ENCODE measurements around the gene FOXL1. TPM values are rescaled to one million over a fixed set of nuclear protein-coding genes. Genes with fewer than 3 reads are reported as not detected.

Gene FOXL1
- total RNA-seq, 1 experiment from 2014 or later: 0.11 TPM

DNA sequence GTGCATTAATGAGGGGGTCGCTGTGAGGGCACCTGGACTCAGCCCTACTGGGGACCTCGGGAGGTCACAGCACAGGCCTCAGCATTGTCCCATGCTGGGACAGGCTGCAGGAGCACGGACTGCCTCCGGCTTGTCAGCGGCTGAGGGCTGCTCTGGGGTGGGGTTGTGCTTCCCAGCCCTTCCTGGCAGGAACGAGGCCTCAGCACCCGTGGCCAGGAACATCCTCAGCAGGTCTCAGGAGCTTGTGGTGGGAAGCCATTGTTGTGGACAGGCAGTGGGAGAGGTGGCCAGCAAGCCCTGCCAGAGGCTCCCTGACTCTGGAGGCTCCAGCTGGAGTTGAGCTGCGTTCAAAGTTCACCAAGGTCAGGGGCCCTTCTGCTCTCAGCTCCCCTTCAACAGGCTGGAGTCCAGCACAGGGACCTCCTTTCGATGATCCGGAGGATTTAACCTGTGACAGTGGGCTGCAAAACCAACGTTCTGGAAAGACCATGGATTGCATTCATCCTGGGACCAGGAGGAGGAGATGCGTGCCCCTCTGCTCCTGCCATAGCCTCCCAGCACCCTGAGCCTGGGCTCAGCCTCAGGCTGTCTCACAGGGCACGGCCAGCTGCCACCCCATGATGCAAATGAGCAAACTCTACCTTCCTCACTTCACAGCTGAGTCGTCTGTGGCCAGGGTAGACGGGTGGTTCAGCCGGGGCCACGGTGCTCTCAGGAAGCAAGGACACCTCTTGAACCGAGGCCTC lies 32.6 kb downstream of the FOXL1 start:
- intact Hi-C loops (cut with micrococcal nuclease; ENCODE audit: unreplicated experiment): no loop called here
- Histone ChIP-seq H3K4me1 (peaks cover 4% of the 10 kb centered on the region), H3K9me3 (no peaks in the 10 kb centered on the region), H3K36me3 (ENCODE audit: control insufficient read depth, insufficient read depth, low read length) (no peaks in the 10 kb centered on the region), H3K4me3 (ENCODE audit: low read depth, low read length) (no peak overlapping the region), H3K27me3 (replicated peaks; ENCODE audit: control insufficient read depth, insufficient read depth, low read length) (no peaks in the 10 kb centered on the region)
- no TSS peak for BruUV-seq (replicated peaks)
- ChIA-PET POLR2A (no interaction called here), CTCF (no interaction called here)
- TF ChIP-seq, protein P1, sequence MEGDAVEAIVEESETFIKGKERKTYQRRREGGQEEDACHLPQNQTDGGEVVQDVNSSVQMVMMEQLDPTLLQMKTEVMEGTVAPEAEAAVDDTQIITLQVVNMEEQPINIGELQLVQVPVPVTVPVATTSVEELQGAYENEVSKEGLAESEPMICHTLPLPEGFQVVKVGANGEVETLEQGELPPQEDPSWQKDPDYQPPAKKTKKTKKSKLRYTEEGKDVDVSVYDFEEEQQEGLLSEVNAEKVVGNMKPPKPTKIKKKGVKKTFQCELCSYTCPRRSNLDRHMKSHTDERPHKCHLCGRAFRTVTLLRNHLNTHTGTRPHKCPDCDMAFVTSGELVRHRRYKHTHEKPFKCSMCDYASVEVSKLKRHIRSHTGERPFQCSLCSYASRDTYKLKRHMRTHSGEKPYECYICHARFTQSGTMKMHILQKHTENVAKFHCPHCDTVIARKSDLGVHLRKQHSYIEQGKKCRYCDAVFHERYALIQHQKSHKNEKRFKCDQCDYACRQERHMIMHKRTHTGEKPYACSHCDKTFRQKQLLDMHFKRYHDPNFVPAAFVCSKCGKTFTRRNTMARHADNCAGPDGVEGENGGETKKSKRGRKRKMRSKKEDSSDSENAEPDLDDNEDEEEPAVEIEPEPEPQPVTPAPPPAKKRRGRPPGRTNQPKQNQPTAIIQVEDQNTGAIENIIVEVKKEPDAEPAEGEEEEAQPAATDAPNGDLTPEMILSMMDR (IDR thresholded peaks at IDR 0.05; ENCODE audit: insufficient read depth in 1 of 2, low read depth in 1 of 2, low read length in 1 of 2, severe bottlenecking in 1 of 2, unreplicated experiment in 1 of 2): no peak
- Mint-ChIP-seq H3K27ac (ENCODE audit: unreplicated experiment) (no peak overlapping the region), H3K4me1 (ENCODE audit: low read depth, unreplicated experiment) (no peaks in the 10 kb centered on the region), H3K9me3 (ENCODE audit: unreplicated experiment) (peaks cover 10% of the 10 kb centered on the region), H3K27me3 (ENCODE audit: insufficient read depth, unreplicated experiment) (peaks cover 6% of the 10 kb centered on the region), H3K4me3 (ENCODE audit: unreplicated experiment) (no peak overlapping the region), H3K36me3 (ENCODE audit: insufficient read depth, unreplicated experiment) (no peaks in the 10 kb centered on the region)
- DNase-seq: no peak

DNA sequence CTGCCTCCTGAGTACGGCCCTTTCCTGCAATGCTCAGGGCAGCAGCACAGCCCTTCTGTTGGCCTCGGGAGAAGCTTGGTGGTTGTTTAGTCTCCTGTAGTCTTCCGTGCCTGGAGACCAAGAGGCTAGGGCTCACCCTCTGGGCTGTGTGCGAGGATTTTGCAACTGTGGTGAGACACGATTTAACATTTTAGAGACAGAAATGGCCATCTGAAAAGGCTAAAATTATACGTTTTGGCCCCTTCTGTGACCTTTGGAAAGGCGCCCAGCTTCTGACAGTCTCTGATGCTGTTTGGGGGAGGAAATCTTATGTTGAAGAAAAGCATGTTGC lies 33.1 kb downstream of the FOXL1 start:
- POLR2A ChIA-PET: no interaction called here
- H3K27me3 ChIP-seq (replicated peaks; ENCODE audit: control insufficient read depth, insufficient read depth, low read length): no peaks in the 10 kb centered on the region
- H3K4me3 ChIP-seq (ENCODE audit: low read depth, low read length): no peak overlapping the region
- TF ChIP-seq, protein P1 (IDR thresholded peaks at IDR 0.05; ENCODE audit: insufficient read depth in 1 of 2, low read depth in 1 of 2, low read length in 1 of 2, severe bottlenecking in 1 of 2, unreplicated experiment in 1 of 2): no peak
- intact Hi-C loops (cut with micrococcal nuclease; ENCODE audit: unreplicated experiment): no loop called here
- CTCF ChIA-PET: interaction anchor here (0.5 kb wide), 1 partner anchor 1225 kb away, joined by 9 read pairs; no protein-coding TSS in a partner anchor
- H3K27me3 Mint-ChIP-seq (ENCODE audit: insufficient read depth, unreplicated experiment): peaks cover 6% of the 10 kb centered on the region
- H3K9me3 Mint-ChIP-seq (ENCODE audit: unreplicated experiment): peaks cover 7% of the 10 kb centered on the region
- no peak for DNase-seq
- no peaks in the 10 kb centered on the region for H3K9me3 ChIP-seq
- H3K36me3 Mint-ChIP-seq (ENCODE audit: insufficient read depth, unreplicated experiment): no peaks in the 10 kb centered on the region
- H3K4me1 Mint-ChIP-seq (ENCODE audit: low read depth, unreplicated experiment): no peaks in the 10 kb centered on the region
- H3K36me3 ChIP-seq (ENCODE audit: control insufficient read depth, insufficient read depth, low read length): no peaks in the 10 kb centered on the region
- no TSS peak for BruUV-seq (replicated peaks)
- H3K4me1 ChIP-seq: peaks cover 4% of the 10 kb centered on the region
- no peak overlapping the region for H3K4me3 Mint-ChIP-seq (ENCODE audit: unreplicated experiment)
- no peak overlapping the region for H3K27ac Mint-ChIP-seq (ENCODE audit: unreplicated experiment)

DNA sequence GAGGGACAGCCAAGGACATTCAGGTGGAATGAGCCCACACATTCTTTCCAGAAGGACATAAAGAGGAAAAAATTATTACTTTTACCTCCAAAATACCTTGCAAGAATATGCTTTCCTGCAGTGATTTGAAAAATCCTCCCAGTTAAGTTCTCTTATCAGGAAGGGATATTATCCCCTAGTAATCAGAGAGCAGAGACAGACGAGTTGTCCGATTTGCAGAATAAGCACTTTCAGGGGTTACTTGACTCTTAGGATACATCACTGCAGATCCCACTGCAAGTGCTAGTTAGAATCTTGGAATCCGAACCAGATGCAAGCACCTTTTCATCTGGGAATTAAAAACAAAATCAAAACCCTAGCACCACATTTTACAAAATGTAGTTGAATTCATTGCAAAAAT lies 33.6 kb downstream of the FOXL1 start:
- Histone ChIP-seq H3K4me3 (ENCODE audit: low read depth, low read length) (no peak overlapping the region), H3K9me3 (no peaks in the 10 kb centered on the region), H3K36me3 (ENCODE audit: control insufficient read depth, insufficient read depth, low read length) (no peaks in the 10 kb centered on the region), H3K27me3 (replicated peaks; ENCODE audit: control insufficient read depth, insufficient read depth, low read length) (no peaks in the 10 kb centered on the region), H3K4me1 (peaks cover 4% of the 10 kb centered on the region)
- H3K27me3 Mint-ChIP-seq (ENCODE audit: insufficient read depth, unreplicated experiment): peaks cover 6% of the 10 kb centered on the region
- intact Hi-C loops (cut with micrococcal nuclease; ENCODE audit: unreplicated experiment): no loop called here
- ChIA-PET CTCF (interaction anchor here (0.5 kb wide), 1 partner anchor 1226 kb away, joined by 9 read pairs; no protein-coding TSS in a partner anchor), POLR2A (no interaction called here)
- no peak overlapping the region for H3K4me3 Mint-ChIP-seq (ENCODE audit: unreplicated experiment)
- no TSS peak for BruUV-seq (replicated peaks)
- no peaks in the 10 kb centered on the region for H3K36me3 Mint-ChIP-seq (ENCODE audit: insufficient read depth, unreplicated experiment)
- TF ChIP-seq, protein P1 (IDR thresholded peaks at IDR 0.05; ENCODE audit: insufficient read depth in 1 of 2, low read depth in 1 of 2, low read length in 1 of 2, severe bottlenecking in 1 of 2, unreplicated experiment in 1 of 2): no peak
- H3K9me3 Mint-ChIP-seq (ENCODE audit: unreplicated experiment): peaks cover 2% of the 10 kb centered on the region
- DNase-seq: no peak
- H3K4me1 Mint-ChIP-seq (ENCODE audit: low read depth, unreplicated experiment): no peaks in the 10 kb centered on the region
- no peak overlapping the region for H3K27ac Mint-ChIP-seq (ENCODE audit: unreplicated experiment)

Measured in Caco-2 (cell line).